Transverse colon (tissue), 4 donors: Measurements from ENCODE around the gene PRPH.
"Not testable (repeated sequence)": the region's sequence is repeated elsewhere in the genome, so short reads cannot be mapped to it uniquely, and the experiment has no call there.

ENCODE experiments used
- POLR2AphosphoS5 ChIP-seq, 3 donors: sonication (generic); formaldehyde crosslinking; IDR thresholded peaks; one replicate each; pipeline ENCODE4 v1.6.1; 2016; ENCODE audit warnings: antibody characterized with exemption in 3 of 3
- TF ChIP-seq, protein P1 (sequence below), 5 experiments: fragments of 200-600 bp in 3 of 5; fragments of 450-650 bp in 2 of 5; sonication (generic) in 3 of 5; IDR thresholded peaks; 1 replicate in 2 of 5; 2 replicates in 3 of 5; pipeline ENCODE4 v1.5.1; 2016 to 2017; ENCODE audit warnings: antibody characterized with exemption in 5 of 5, inconsistent platforms in 3 of 5, mild to moderate bottlenecking in 2 of 5, moderate library complexity in 1 of 5

DNA sequence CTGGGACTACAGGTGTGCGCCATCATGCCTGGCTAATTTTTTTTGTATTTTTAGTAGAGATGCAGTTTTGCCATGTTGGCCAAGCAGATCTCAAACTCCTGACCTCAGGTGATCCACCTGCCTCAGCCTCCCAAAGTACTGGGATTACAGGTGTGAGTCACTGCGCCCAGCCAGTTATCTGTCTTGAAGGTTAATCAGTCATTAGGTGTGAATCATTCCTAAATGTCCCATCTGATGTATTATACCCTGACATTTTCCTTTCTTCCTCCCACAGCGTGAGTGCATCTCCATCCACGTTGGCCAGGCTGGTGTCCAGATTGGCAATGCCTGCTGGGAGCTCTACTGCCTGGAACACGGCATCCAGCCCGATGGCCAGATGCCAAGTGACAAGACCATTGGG, 25.8 kb upstream of the PRPH start:
- not testable (repeated sequence) for TF ChIP-seq POLR2AphosphoS5 (IDR thresholded peaks at IDR 0.05)
- TF ChIP-seq, protein P1, sequence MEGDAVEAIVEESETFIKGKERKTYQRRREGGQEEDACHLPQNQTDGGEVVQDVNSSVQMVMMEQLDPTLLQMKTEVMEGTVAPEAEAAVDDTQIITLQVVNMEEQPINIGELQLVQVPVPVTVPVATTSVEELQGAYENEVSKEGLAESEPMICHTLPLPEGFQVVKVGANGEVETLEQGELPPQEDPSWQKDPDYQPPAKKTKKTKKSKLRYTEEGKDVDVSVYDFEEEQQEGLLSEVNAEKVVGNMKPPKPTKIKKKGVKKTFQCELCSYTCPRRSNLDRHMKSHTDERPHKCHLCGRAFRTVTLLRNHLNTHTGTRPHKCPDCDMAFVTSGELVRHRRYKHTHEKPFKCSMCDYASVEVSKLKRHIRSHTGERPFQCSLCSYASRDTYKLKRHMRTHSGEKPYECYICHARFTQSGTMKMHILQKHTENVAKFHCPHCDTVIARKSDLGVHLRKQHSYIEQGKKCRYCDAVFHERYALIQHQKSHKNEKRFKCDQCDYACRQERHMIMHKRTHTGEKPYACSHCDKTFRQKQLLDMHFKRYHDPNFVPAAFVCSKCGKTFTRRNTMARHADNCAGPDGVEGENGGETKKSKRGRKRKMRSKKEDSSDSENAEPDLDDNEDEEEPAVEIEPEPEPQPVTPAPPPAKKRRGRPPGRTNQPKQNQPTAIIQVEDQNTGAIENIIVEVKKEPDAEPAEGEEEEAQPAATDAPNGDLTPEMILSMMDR (IDR thresholded peaks at IDR 0.05), result not testable (repeated sequence)
